Measurements from ENCODE around the gene IFI16. TPM values are rescaled to one million over a fixed set of nuclear protein-coding genes. Genes with fewer than 3 reads are reported as not detected.
A peak's percentile ranks its signal among the peaks of the same experiment; 100 is the strongest.
"Not testable (repeated sequence)": the region's sequence is repeated elsewhere in the genome, so short reads cannot be mapped to it uniquely, and the experiment has no call there.

The IFI16 gene
- total RNA-seq, 1 donor from 2014 or later, result 217 TPM

DNA sequence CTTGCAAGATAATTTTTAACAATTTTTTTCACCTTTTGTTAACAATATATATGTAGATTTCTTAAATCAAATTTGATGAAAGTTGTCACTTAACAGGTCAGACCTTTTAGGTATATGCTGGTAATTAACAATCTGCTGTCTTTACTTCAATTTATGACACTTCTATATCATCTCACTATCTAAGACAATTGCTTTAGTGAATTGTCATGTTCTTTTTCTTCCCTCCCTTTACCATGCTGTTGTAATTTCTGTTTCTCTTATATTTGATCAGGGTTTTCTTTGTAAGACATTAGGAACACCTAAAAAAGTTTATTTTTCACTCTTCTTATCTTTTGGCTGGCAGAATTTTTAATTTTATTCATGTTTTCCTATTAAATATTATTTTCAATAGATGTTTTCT is 2.0 kb downstream of the IFI16 start:
- DNase-seq, result no peak
- Mint-ChIP-seq H3K36me3 (ENCODE audit: low read depth) (peaks cover 74% of the 10 kb centered on the region), H3K27ac (peak overlapping the region; percentile 95), H3K4me3 (peak overlapping the region; percentile 86), H3K27me3 (no peaks in the 10 kb centered on the region), H3K9me3 (no peaks in the 10 kb centered on the region), H3K4me1 (peaks cover 52% of the 10 kb centered on the region)
- intact Hi-C loops (cut with micrococcal nuclease), result loop anchor here (10.0 kb wide), 1 partner anchor 1633 kb away; the partner anchor contains the start of gene SLAMF1

DNA sequence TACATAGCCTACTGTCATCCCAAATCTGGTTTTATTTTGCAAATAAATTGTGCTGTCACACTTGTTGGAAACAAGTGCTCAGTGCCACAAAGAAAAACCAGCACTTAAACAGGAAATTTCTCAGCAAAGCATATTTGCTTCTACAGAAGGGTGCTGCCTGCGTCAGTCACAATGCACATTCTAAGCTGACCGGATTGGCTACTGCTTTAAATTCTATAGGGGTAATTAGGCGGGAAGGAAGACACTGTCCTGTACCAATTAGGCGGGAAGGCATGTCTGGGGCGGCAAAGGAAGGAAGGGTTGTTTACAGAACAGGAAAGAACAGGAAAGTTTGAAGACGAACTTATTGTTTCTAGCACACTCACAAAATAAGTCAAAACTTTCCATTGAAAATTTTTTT is 2.8 kb downstream of the IFI16 start:
- peaks cover 76% of the 10 kb centered on the region for H3K36me3 Mint-ChIP-seq (ENCODE audit: low read depth)
- H3K4me1 Mint-ChIP-seq, result peaks cover 53% of the 10 kb centered on the region
- H3K27ac Mint-ChIP-seq, result peak overlapping the region; percentile 95
- H3K9me3 Mint-ChIP-seq, result no peaks in the 10 kb centered on the region
- no peaks in the 10 kb centered on the region for H3K27me3 Mint-ChIP-seq
- peak; percentile 90 for DNase-seq
- intact Hi-C loops (cut with micrococcal nuclease), result loop anchor here (10.0 kb wide), 1 partner anchor 1632 kb away; the partner anchor contains the start of gene SLAMF1
- peak overlapping the region; percentile 86 for H3K4me3 Mint-ChIP-seq

DNA sequence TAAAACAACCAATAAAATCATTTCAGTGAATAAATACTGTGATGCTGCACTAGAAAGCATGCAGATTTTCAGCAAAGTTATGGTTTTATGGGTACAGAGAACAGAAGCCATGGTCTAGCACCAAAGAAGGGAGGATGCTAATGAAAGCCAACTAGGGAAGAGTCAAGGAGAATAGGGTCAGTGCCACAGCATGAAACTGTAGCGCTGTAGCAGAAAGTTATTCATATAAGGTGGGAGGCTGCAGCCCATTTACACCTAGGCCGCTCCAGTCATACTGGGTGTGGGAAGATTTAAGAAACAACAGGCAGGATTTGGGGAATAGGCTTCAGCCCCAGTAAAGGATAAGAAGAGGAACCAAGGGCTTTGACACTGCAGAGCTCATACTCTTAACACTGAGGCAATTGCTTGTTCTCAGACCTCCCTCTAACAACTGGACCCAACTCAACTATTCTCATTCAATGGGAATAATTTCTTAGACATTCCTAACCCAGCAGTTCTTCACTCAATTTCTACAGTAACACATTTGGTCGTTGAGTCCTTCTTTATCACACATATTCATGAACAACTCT is 4.4 kb downstream of the IFI16 start:
- H3K27ac Mint-ChIP-seq, result peak overlapping the region; percentile 95
- no peaks in the 10 kb centered on the region for H3K27me3 Mint-ChIP-seq
- DNase-seq, result peak; percentile 55
- no peaks in the 10 kb centered on the region for H3K9me3 Mint-ChIP-seq
- intact Hi-C loops (cut with micrococcal nuclease), result loop anchor here (2.0 to 10.0 kb wide), 3 partner anchors 21 to 1631 kb away; partner anchors contain the start of gene SLAMF1
- peaks cover 81% of the 10 kb centered on the region for H3K36me3 Mint-ChIP-seq (ENCODE audit: low read depth)
- peak overlapping the region; percentile 86 for H3K4me3 Mint-ChIP-seq
- peaks cover 50% of the 10 kb centered on the region for H3K4me1 Mint-ChIP-seq

DNA sequence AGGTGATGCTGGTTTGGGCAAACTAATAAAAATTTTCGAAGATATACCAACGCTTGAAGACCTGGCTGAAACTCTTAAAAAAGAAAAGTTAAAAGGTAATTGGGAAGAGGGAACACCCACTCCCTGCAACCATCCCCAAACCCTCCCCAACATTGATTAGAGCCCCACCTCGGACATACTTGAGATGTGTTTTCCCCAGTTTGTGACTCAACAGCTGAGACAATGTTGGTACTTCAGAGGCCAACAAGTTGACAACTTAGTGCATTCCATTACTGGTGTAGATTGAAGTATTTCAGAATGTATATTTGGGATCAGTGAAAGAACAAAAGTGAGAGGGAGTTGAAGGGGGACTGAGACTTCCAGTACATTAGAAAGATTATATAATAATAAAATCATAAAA is 5.1 kb downstream of the IFI16 start:
- H3K36me3 Mint-ChIP-seq (ENCODE audit: low read depth), result peaks cover 88% of the 10 kb centered on the region
- peak overlapping the region; percentile 95 for H3K27ac Mint-ChIP-seq
- no peaks in the 10 kb centered on the region for H3K27me3 Mint-ChIP-seq
- intact Hi-C loops (cut with micrococcal nuclease), result loop anchor here (1.0 to 10.0 kb wide), 4 partner anchors 20 to 1630 kb away; partner anchors contain the start of genes AIM2 and SLAMF1
- peaks cover 53% of the 10 kb centered on the region for H3K4me1 Mint-ChIP-seq
- DNase-seq, result no peak
- H3K4me3 Mint-ChIP-seq, result peak overlapping the region; percentile 86
- no peaks in the 10 kb centered on the region for H3K9me3 Mint-ChIP-seq

DNA sequence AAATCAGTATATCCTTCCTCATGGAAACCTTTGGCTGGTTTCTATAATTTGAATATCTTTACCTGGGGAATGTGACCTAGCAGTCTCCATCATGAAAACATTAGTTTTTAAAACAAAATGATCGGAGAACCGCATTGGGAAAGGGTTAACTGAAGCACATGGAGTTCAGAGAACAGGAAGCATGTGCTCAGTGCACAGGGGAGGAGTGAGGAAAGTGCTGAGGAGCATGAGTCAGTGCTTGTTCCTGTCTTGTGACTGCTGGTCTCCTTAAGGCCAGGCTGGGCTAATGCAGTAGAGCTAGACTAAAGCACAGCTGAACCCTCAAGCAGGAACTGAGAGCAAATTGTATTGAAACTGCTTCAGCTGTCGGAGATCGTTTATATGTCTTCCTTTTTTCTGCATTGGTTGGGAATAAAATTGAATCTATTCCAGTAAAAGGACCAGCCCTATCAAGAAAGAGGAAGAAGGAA is 5.8 kb downstream of the IFI16 start:
- peak overlapping the region; percentile 86 for H3K4me3 Mint-ChIP-seq
- no peaks in the 10 kb centered on the region for H3K27me3 Mint-ChIP-seq
- DNase-seq, result peak; percentile 91
- H3K9me3 Mint-ChIP-seq, result no peaks in the 10 kb centered on the region
- intact Hi-C loops (cut with micrococcal nuclease), result loop anchor here (1.0 to 10.0 kb wide), 4 partner anchors 19 to 1629 kb away; partner anchors contain the start of genes AIM2 and SLAMF1
- H3K4me1 Mint-ChIP-seq, result peaks cover 59% of the 10 kb centered on the region
- peak overlapping the region; percentile 95 for H3K27ac Mint-ChIP-seq
- peaks cover 87% of the 10 kb centered on the region for H3K36me3 Mint-ChIP-seq (ENCODE audit: low read depth)

DNA sequence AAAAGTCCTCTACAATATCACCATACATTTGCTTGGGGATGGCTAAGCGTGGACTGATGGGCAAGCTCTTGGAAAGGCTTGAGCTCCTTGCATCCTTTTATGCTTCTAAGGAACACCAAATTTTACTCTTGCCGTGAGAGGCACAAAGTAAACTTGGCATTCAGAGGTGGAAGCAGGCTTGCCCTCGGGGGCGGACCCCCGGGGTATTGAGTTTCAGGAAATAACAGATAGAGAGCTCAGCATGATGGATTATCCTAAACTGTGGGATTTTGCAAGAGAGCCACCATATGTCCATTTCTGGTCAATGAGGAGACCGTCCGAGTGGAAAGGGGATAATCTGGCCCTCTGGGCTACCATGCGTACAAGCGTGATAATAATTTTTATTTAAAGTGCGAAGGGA is 14.0 kb downstream of the IFI16 start:
- H3K27me3 Mint-ChIP-seq, result no peaks in the 10 kb centered on the region
- H3K27ac Mint-ChIP-seq, result peak overlapping the region; percentile 54
- intact Hi-C loops (cut with micrococcal nuclease), result no loop called here
- peaks cover 3% of the 10 kb centered on the region for H3K9me3 Mint-ChIP-seq
- peak overlapping the region; percentile 51 for H3K4me3 Mint-ChIP-seq
- DNase-seq, result no peak
- H3K36me3 Mint-ChIP-seq (ENCODE audit: low read depth), result peaks cover 85% of the 10 kb centered on the region
- H3K4me1 Mint-ChIP-seq, result peaks cover 69% of the 10 kb centered on the region

DNA sequence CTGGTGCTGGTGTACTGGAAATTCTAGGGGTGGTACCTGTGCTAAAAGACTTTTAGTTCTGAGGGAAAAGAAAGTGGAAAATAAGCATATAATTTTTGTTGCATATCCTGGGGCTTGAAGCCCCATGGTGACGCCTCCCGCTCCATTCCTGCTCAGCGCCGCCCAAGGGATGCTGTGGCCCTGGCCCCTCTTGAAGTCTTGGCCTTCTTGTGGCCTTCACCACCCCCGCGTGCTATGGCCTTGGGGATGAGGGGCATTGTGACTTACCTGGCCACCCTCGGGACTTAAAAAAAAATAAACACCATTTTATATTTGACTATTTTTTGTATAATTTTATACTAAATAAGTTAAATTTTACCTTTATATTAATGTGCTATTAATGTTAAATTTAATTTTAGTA is 15.3 kb downstream of the IFI16 start:
- H3K36me3 Mint-ChIP-seq (ENCODE audit: low read depth), result peaks cover 86% of the 10 kb centered on the region
- peak overlapping the region; percentile 48 for H3K4me3 Mint-ChIP-seq
- no peaks in the 10 kb centered on the region for H3K27me3 Mint-ChIP-seq
- peak overlapping the region; percentile 41 for H3K27ac Mint-ChIP-seq
- intact Hi-C loops (cut with micrococcal nuclease), result no loop called here
- no peak for DNase-seq
- H3K4me1 Mint-ChIP-seq, result peaks cover 70% of the 10 kb centered on the region
- peaks cover 3% of the 10 kb centered on the region for H3K9me3 Mint-ChIP-seq

DNA sequence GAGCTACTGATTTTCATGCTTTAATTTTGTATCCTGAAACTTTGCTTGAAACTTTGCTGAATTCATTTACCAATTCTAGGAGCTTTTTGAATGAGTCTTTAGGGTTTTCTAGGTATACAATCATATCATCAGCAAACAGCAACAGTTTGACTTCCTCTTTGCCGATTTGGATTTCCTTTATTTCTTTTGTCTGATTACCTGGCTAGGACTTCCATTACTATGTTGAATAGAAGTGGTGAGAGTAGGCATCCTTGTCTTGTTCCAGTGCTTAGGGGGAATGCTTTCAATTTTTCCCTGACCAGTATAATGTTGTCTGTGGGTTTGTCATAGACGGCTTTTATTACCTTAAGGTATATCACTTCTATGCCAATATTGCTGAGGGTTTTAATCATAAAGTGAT is 17.1 kb downstream of the IFI16 start:
- intact Hi-C loops (cut with micrococcal nuclease); DNase-seq; H3K27me3 Mint-ChIP-seq; H3K9me3 Mint-ChIP-seq: not testable (repeated sequence)
- Mint-ChIP-seq H3K27ac (peak overlapping the region; percentile 20), H3K4me3 (peak overlapping the region; percentile 73), H3K4me1 (peaks cover 71% of the 10 kb centered on the region), H3K36me3 (ENCODE audit: low read depth) (peaks cover 84% of the 10 kb centered on the region)

DNA sequence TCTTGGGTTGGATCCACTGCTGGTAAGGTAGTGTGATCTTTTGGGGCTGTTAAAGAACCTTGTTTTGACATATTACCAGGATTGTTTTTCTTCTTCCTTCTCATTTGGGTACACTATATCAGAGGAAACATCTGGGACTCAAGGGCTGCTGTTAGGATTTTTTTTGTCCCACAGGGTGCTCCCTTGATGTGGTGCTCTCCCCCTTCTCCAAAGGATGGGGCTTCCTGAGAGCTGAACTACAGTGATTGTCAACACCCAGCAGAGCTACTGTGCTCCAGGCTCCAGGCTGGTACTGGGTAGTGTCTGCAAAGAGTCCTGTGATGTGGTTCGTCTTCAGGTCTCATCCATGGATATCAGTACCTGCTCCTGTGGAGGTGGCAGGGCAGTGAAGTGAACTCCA is 20.6 kb downstream of the IFI16 start:
- H3K4me3 Mint-ChIP-seq, result no peak overlapping the region

DNA sequence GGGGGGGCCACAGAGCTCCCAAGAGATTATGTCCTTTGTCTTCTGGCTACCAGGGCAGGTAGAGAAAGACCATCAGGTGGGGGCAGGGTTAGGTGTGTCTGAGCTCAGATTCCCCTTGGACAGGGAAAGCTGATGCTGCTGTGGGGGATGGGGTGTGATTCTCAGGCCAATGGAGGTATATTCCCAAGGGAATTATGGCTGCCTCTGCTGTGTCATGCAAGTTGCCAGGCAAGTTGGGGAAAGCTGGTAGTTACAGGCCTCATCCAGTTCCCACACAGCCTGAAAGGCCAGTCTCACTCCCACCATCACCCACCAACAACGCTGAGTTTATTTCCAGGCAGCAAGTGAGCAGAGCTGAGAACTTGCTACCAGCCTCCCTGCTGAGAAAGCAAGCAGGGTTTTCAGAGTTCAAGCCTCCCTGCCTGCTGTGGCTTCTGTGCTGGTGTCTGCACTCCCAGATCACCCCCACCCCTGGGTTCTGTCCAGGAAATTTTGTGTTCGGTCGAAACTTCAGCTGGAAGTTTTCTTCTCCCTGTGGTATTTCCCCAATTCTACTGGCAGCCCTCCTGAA is 21.3 kb downstream of the IFI16 start:
- peaks cover 3% of the 10 kb centered on the region for H3K9me3 Mint-ChIP-seq
- H3K4me1 Mint-ChIP-seq, result peaks cover 73% of the 10 kb centered on the region
- peaks cover 90% of the 10 kb centered on the region for H3K36me3 Mint-ChIP-seq (ENCODE audit: low read depth)
- peak overlapping the region; percentile 78 for H3K27ac Mint-ChIP-seq
- intact Hi-C loops (cut with micrococcal nuclease), result no loop called here
- H3K4me3 Mint-ChIP-seq, result no peak overlapping the region
- DNase-seq, result no peak
- no peaks in the 10 kb centered on the region for H3K27me3 Mint-ChIP-seq

More for the DNA sequence above, 20.6 kb downstream of the IFI16 start:
- H3K9me3 Mint-ChIP-seq, result peaks cover 3% of the 10 kb centered on the region
- H3K4me1 Mint-ChIP-seq, result peaks cover 74% of the 10 kb centered on the region
- no peak for DNase-seq
- H3K27me3 Mint-ChIP-seq, result no peaks in the 10 kb centered on the region
- peak overlapping the region; percentile 78 for H3K27ac Mint-ChIP-seq
- H3K36me3 Mint-ChIP-seq (ENCODE audit: low read depth), result peaks cover 90% of the 10 kb centered on the region
- intact Hi-C loops (cut with micrococcal nuclease), result no loop called here

DNA sequence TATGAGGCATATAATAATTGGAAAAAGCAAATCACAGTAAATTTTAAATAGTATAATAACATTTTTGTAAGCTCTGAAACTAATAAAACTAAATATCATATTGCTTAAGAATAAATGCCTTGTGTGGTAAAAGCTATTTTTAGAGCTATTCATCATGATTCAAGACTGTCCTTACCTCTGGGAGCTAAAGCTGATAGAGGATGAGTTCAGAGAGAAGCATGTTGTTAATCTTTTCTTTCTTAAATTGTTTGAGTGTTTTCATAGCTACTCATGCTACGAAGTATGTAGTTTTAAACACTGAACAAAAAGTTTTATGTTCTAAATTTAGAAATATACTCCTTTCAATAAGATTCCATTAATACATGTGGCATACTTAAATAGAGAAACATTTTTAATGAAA is 30.5 kb downstream of the IFI16 start:
- Mint-ChIP-seq H3K4me1 (peaks cover 47% of the 10 kb centered on the region), H3K36me3 (ENCODE audit: low read depth) (peaks cover 78% of the 10 kb centered on the region), H3K27me3 (no peaks in the 10 kb centered on the region), H3K9me3 (no peaks in the 10 kb centered on the region), H3K27ac (no peak overlapping the region), H3K4me3 (no peak overlapping the region)
- intact Hi-C loops (cut with micrococcal nuclease), result no loop called here
- no peak for DNase-seq

DNA sequence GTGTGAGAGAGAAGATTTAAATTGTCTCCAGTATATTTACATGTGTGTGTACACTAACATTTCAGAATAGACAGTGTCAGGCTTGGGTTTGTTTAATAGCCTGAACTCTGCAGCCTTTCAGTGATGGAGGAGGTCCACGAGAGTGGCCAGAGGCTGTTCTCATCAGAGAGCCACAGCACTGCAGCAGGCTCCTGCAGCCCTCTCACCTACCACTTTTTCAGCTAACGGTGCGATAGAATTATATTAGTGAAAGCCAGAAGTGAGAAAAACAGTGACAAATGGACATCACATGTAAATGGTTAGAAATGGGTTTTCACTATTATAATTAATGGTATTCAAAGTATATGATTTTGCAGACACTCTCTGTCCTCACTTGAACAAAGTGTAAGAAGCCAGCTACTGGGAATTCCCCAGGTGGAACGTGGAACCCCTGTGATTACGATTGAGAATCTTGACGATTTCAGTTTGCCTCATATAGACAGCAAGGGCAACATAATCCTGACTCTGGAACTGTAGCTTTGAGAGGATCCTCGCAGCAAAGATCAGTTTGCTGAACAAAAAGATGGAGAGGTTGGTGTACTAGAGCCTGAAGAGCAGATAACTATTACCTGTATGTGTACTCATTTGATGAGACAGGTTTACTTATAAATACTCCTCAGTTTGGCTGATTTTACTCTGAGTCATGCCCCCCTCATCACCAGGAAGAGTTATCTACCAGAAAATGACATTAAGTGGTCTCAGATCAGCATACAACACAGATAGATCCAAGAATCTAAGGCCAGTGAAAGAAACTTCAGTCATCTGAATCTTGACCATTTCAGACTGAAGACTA is 31.4 kb downstream of the IFI16 start:
- no peaks in the 10 kb centered on the region for H3K9me3 Mint-ChIP-seq
- peaks cover 43% of the 10 kb centered on the region for H3K4me1 Mint-ChIP-seq
- H3K4me3 Mint-ChIP-seq, result no peak overlapping the region
- intact Hi-C loops (cut with micrococcal nuclease), result no loop called here
- no peak for DNase-seq
- H3K27me3 Mint-ChIP-seq, result no peaks in the 10 kb centered on the region
- peak overlapping the region; percentile 55 for H3K27ac Mint-ChIP-seq
- H3K36me3 Mint-ChIP-seq (ENCODE audit: low read depth), result peaks cover 71% of the 10 kb centered on the region

DNA sequence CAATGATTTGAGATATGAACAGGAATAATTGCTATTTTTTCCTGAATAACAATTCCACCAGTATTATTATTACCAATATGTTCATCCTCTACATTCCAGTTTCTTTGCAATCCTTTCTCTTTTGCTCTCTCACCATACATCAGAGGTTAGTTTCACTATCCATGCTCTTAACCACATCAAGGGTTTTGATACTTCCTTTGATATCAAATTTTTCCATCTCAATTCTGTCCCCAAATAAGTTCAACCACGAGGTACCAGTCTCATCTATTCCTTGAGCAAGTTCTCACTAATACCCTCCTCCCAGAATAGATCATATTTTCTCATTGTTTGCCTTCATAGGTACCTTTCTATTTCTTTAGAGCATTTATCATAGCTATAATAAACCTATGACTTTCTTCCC is 36.8 kb downstream of the IFI16 start:
- Mint-ChIP-seq H3K36me3 (ENCODE audit: low read depth) (peaks cover 70% of the 10 kb centered on the region), H3K4me3 (peak overlapping the region; percentile 25), H3K4me1 (peaks cover 45% of the 10 kb centered on the region), H3K27ac (peak overlapping the region; percentile 69)
- H3K9me3 Mint-ChIP-seq, H3K27me3 Mint-ChIP-seq, DNase-seq: not testable (repeated sequence)
- intact Hi-C loops (cut with micrococcal nuclease), result loop anchor here (1.0 to 2.0 kb wide), 2 partner anchors 30 to 37 kb away; partner anchors contain the start of genes AIM2 and IFI16

DNA sequence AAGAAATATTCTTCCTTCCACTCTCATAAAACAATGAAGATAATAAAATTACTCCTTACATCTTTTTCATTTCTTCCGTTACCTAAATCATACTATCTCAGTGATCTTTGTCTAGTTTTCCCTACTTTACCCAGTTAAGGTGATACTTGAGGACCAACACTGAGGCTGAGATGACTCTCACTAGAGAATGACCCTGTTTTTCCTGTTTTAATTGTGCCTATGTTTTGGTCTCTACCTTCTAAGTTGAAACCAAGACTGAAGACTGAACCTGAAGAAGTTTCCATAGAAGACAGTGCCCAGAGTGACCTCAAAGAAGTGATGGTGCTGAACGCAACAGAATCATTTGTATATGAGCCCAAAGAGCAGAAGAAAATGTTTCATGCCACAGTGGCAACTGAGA is 41.7 kb downstream of the IFI16 start:
- no peak for DNase-seq
- Mint-ChIP-seq H3K4me1 (peaks cover 46% of the 10 kb centered on the region), H3K27me3 (no peaks in the 10 kb centered on the region), H3K36me3 (ENCODE audit: low read depth) (peaks cover 86% of the 10 kb centered on the region), H3K4me3 (no peak overlapping the region), H3K27ac (peak overlapping the region; percentile 59), H3K9me3 (no peaks in the 10 kb centered on the region)
- intact Hi-C loops (cut with micrococcal nuclease), result no loop called here

Data from activated CD4-positive, alpha-beta T cell treated with anti-CD3 and anti-CD28 coated beads, Interleukin-2, amount 10 ng/mL, durations not matched to agents 24 days and 14 days (primary cell).